Thymus (tissue), 11 donors: ENCODE data around the gene SKIL. TPM values are rescaled to one million over a fixed set of nuclear protein-coding genes. Genes with fewer than 3 reads are reported as not detected.

Source experiments
- DNase-seq, 9 donors: peaks; one replicate each; pipeline ENCODE4 v3.0.0-alpha.2; 2013; ENCODE audit warnings: low spot score in 9 of 9, low read depth in 6 of 9, missing footprints in 1 of 9
- H3K27ac ChIP-seq, 2 donors: one replicate each; pipeline ENCODE4 v1.5.1; 2013; ENCODE audit warnings: control low read depth in 1 of 2, low read depth in 1 of 2, low read length in 1 of 2, mild to moderate bottlenecking in 1 of 2, moderate library complexity in 1 of 2
- H3K27me3 ChIP-seq, 2 donors: one replicate each; pipeline ENCODE4 v1.5.1; 2013; ENCODE audit warnings: low read length in 1 of 2; ENCODE audit not compliant: control insufficient read depth in 2 of 2, insufficient read depth in 1 of 2
- H3K36me3 ChIP-seq, 2 donors: one replicate each; pipeline ENCODE4 v1.5.1; 2013; ENCODE audit warnings: low read length in 1 of 2, mild to moderate bottlenecking in 1 of 2, moderate library complexity in 1 of 2; ENCODE audit not compliant: control insufficient read depth in 2 of 2, insufficient read depth in 2 of 2
- H3K4me1 ChIP-seq, 2 donors: one replicate each; pipeline ENCODE4 v1.5.1; 2013; ENCODE audit warnings: low read length in 2 of 2; ENCODE audit not compliant: control insufficient read depth in 2 of 2, insufficient read depth in 2 of 2
- H3K4me3 ChIP-seq, 2 donors: one replicate each; pipeline ENCODE4 v1.5.1; 2013; ENCODE audit warnings: low read length in 2 of 2, control low read depth in 1 of 2, mild to moderate bottlenecking in 1 of 2
- H3K9me3 ChIP-seq, 2 donors: one replicate each; pipeline ENCODE4 v1.5.1; 2013; ENCODE audit warnings: low read length in 1 of 2, mild to moderate bottlenecking in 1 of 2; ENCODE audit not compliant: control insufficient read depth in 2 of 2, insufficient read depth in 1 of 2
- WGBS: extraction: QIAGEN DNeasy Blood & Tissue Kit; methylation state at CpG from one replicate; pipeline ENCODE4 v1.1.7; 2013; 5-methylcytosine and 5-hydroxymethylcytosine counted together
- polyA plus RNA-seq: library from polyadenylated mRNA; stranded (reverse); fragments of 200-250 nt; gene quantifications from one replicate; pipeline ENCODE4 v1.2.3, GENCODE V29; 2013
- total RNA-seq: library from RNA; stranded (reverse); fragments of 120-200 nt; gene quantifications from one replicate; pipeline ENCODE4 v1.2.4, GENCODE V29; 2013
- donor health status: healthy.

The SKIL gene
- total and polyA plus RNA-seq, 2 donors: 23.0 to 30.6 TPM

- WGBS: 82% methylated on average over 4 of the region's 4 CpGs
- DNase-seq: no peak
- no peaks in the 10 kb centered on the region for H3K27me3 ChIP-seq
- no peak overlapping the region for H3K27ac ChIP-seq
- H3K36me3 ChIP-seq: no peaks in the 10 kb centered on the region
- no peak overlapping the region for H3K4me3 ChIP-seq
- no peaks in the 10 kb centered on the region for H3K9me3 ChIP-seq
- no peaks in the 10 kb centered on the region for H3K4me1 ChIP-seq
These were observed 12.5 kb upstream of the SKIL start for GRCh38 chr3:170344971-170345370.

GRCh38 chr3:170346481-170347392, 10.8 kb upstream of the SKIL start:
- DNase-seq: no peak
- Histone ChIP-seq H3K9me3 (no peaks in the 10 kb centered on the region), H3K27ac (no peak overlapping the region), H3K4me1 (no peaks in the 10 kb centered on the region), H3K27me3 (no peaks in the 10 kb centered on the region), H3K4me3 (no peak overlapping the region), H3K36me3 (no peaks in the 10 kb centered on the region)
- 99% methylated on average over 12 of the region's 12 CpGs for WGBS

GRCh38 chr3:170350515-170351413, 6.8 kb upstream of the SKIL start:
- no peak overlapping the region for H3K27ac ChIP-seq

GRCh38 chr3:170352936-170353335, 4.6 kb upstream of the SKIL start:
- Histone ChIP-seq H3K36me3 (no peaks in the 10 kb centered on the region), H3K27me3 (no peaks in the 10 kb centered on the region), H3K4me1 (peaks cover 0 to 10% of the 10 kb centered on the region in 2 donors), H3K27ac (no peak overlapping the region), H3K4me3 (no peak overlapping the region), H3K9me3 (peaks cover 0 to 2% of the 10 kb centered on the region in 2 donors)
- no peak for DNase-seq
- 43% methylated on average over 7 of the region's 7 CpGs for WGBS

More at GRCh38 chr3:170350515-170351413, 6.8 kb upstream of the SKIL start:
- no peaks in the 10 kb centered on the region for H3K9me3 ChIP-seq
- DNase-seq: no peak
- H3K27me3 ChIP-seq: no peaks in the 10 kb centered on the region
- peaks cover 0 to 2% of the 10 kb centered on the region in 2 donors for H3K4me1 ChIP-seq
- H3K36me3 ChIP-seq: no peaks in the 10 kb centered on the region
- H3K4me3 ChIP-seq: no peak overlapping the region
- 78% methylated on average over 8 of the region's 8 CpGs for whole genome bisulfite sequencing

GRCh38 chr3:170353485-170353884, 4.0 kb upstream of the SKIL start:
- Histone ChIP-seq H3K4me3 (no peak overlapping the region), H3K4me1 (peaks cover 2 to 14% of the 10 kb centered on the region in 2 donors), H3K27me3 (no peaks in the 10 kb centered on the region), H3K9me3 (peaks cover 0 to 2% of the 10 kb centered on the region in 2 donors), H3K27ac (no peak overlapping the region), H3K36me3 (no peaks in the 10 kb centered on the region)
- no peak for DNase-seq

- Histone ChIP-seq H3K27me3 (no peaks in the 10 kb centered on the region), H3K9me3 (peaks cover 0 to 2% of the 10 kb centered on the region in 2 donors), H3K4me3 (no peak overlapping the region), H3K4me1 (peaks cover 3 to 16% of the 10 kb centered on the region in 2 donors), H3K27ac (no peak overlapping the region), H3K36me3 (peaks cover 0 to 1% of the 10 kb centered on the region in 2 donors)
- DNase-seq: no peak
- WGBS: 98% methylated on average over 4 of the region's 4 CpGs
These were observed 2.8 kb upstream of the SKIL start for GRCh38 chr3:170354760-170355159.

GRCh38 chr3:170355738-170356595, 1.5 kb upstream of the SKIL start:
- H3K36me3 ChIP-seq: peaks cover 0 to 13% of the 10 kb centered on the region in 2 donors
- peak overlapping the region; percentile 55 to 84 for H3K4me3 ChIP-seq
- H3K4me1 ChIP-seq: peaks cover 3 to 18% of the 10 kb centered on the region in 2 donors
- H3K9me3 ChIP-seq: peaks cover 0 to 2% of the 10 kb centered on the region in 2 donors
- WGBS: 15% methylated on average over 22 of the region's 22 CpGs
- DNase-seq: peak in 6 of 9 donors; percentile 8 to 42 (median 26)
- H3K27me3 ChIP-seq: no peaks in the 10 kb centered on the region
- H3K27ac ChIP-seq: peak overlapping the region; percentile 89 to 93

- Histone ChIP-seq H3K4me1 (peaks cover 3 to 20% of the 10 kb centered on the region in 2 donors), H3K9me3 (peaks cover 0 to 2% of the 10 kb centered on the region in 2 donors), H3K4me3 (peak overlapping the region; percentile 55 to 84), H3K27me3 (no peaks in the 10 kb centered on the region), H3K36me3 (peaks cover 0 to 17% of the 10 kb centered on the region in 2 donors), H3K27ac (peak overlapping the region; percentile 89 to 93)
- DNase-seq: peak in 5 of 9 donors; percentile 10 to 65 (median 38)
- WGBS: under 1% methylated on average over 60 of the region's 60 CpGs
These were observed 829 bp upstream of the SKIL start for GRCh38 chr3:170356596-170357175.
